Transverse colon (tissue), 4 donors: ENCODE results near the gene ZFAND2A. TPM values are rescaled to one million over a fixed set of nuclear protein-coding genes. Genes with fewer than 3 reads are reported as not detected.

Experiments
- DNase-seq: peaks from one replicate; pipeline ENCODE4 v3.0.0-alpha.2; 2019
- H3K27ac ChIP-seq, 4 donors: fragments of 200-600 bp; sonication (generic); 2 replicates each; pipeline ENCODE4 v1.5.1; 2016 to 2018; ENCODE audit warnings: inconsistent platforms in 4 of 4
- H3K27me3 ChIP-seq: fragments of 200-600 bp; sonication (generic); 2 replicates; pipeline ENCODE4 v1.5.1; 2017; ENCODE audit warnings: inconsistent platforms
- H3K36me3 ChIP-seq, 4 donors: fragments of 200-600 bp; sonication (generic); 2 replicates each; pipeline ENCODE4 v1.5.1; 2017 to 2019; ENCODE audit warnings: inconsistent platforms in 4 of 4
- H3K4me1 ChIP-seq, 4 donors: fragments of 200-600 bp; sonication (generic); 2 replicates each; pipeline ENCODE4 v1.5.1; 2017 to 2020; ENCODE audit warnings: inconsistent platforms in 4 of 4
- H3K4me3 ChIP-seq, 4 donors: fragments of 200-600 bp; sonication (generic); 1 replicate in 1 of 4; 2 replicates in 3 of 4; pipeline versions ENCODE4 v1.5.1 to v1.6.1; 2017 to 2019; ENCODE audit warnings: inconsistent platforms in 4 of 4
- H3K9me3 ChIP-seq, 2 donors: fragments of 200-600 bp; sonication (generic); 2 replicates each; pipeline ENCODE4 v1.5.1; 2017 to 2019; ENCODE audit warnings: inconsistent platforms in 2 of 2
- EP300 ChIP-seq: sonication (generic); formaldehyde crosslinking; IDR thresholded peaks from one replicate; pipeline ENCODE4 v1.6.1; 2017; ENCODE audit warnings: antibody characterized with exemption, low read depth
- POLR2A ChIP-seq: fragments of 450-650 bp; IDR thresholded peaks from one replicate; pipeline ENCODE4 v1.6.1; 2016; ENCODE audit warnings: antibody characterized with exemption, mild to moderate bottlenecking, moderate library complexity
- POLR2AphosphoS5 ChIP-seq, 3 donors: sonication (generic); formaldehyde crosslinking; IDR thresholded peaks; one replicate each; pipeline ENCODE4 v1.6.1; 2016; ENCODE audit warnings: antibody characterized with exemption in 3 of 3
- WGBS, 2 donors: methylation state at CpG; one replicate each; pipeline ENCODE4 v1.1.5; 2018; ENCODE audit warnings: low coverage in 1 of 2; 5-methylcytosine and 5-hydroxymethylcytosine counted together
- in situ Hi-C, 4 donors: fragments of 200-750 bp; cut with MboI; loops; one replicate each; pipeline versions ENCODE4 v1.15.0 to v1.15.1; 2017; ENCODE audit warnings: low sequenced_read_pairs in 3 of 4, low pct_ligation_motif_present in 1 of 4, low pct_unique_long_range_greater_than_20kb in 1 of 4
- intact Hi-C: fragments of 100-400 bp; cut with DNase I; formaldehyde crosslinking; loops from one replicate; pipeline ENCODE4 v1.15.1; 2023; ENCODE audit warnings: low total_unique reads
- total RNA-seq, 4 donors: library from RNA; depleted of rRNA; stranded (reverse); fragments of >200 nt; gene quantifications; one replicate each; pipeline ENCODE4 v1.1.0, GENCODE V29; 2016
- TF ChIP-seq, protein P1 (sequence below), 5 experiments: fragments of 200-600 bp in 3 of 5; fragments of 450-650 bp in 2 of 5; sonication (generic) in 3 of 5; IDR thresholded peaks; 1 replicate in 2 of 5; 2 replicates in 3 of 5; pipeline ENCODE4 v1.5.1; 2016 to 2017; ENCODE audit warnings: antibody characterized with exemption in 5 of 5, inconsistent platforms in 3 of 5, mild to moderate bottlenecking in 2 of 5, moderate library complexity in 1 of 5

The ZFAND2A gene
- total RNA-seq, 4 donors from 2014 or later, result 33.3 to 124 (median 53.1) TPM

- Histone ChIP-seq H3K4me3 (no peak overlapping the region), H3K27ac (no peak overlapping the region), H3K9me3 (no peaks in the 10 kb centered on the region), H3K4me1 (peaks cover 0 to 6% (median 3%) of the 10 kb centered on the region in 4 donors), H3K27me3 (peaks cover 65% of the 10 kb centered on the region), H3K36me3 (no peaks in the 10 kb centered on the region)
- WGBS, 2 donors, result 37% methylated on average over 36 of the region's 36 CpGs; no CpG with 5 or more reads in 1 of the 2 donors
- intact Hi-C loops (no loop called here), in situ Hi-C loops (no loop called here)
- TF ChIP-seq POLR2AphosphoS5 (IDR thresholded peaks at IDR 0.05), result no peak
- TF ChIP-seq, protein P1, sequence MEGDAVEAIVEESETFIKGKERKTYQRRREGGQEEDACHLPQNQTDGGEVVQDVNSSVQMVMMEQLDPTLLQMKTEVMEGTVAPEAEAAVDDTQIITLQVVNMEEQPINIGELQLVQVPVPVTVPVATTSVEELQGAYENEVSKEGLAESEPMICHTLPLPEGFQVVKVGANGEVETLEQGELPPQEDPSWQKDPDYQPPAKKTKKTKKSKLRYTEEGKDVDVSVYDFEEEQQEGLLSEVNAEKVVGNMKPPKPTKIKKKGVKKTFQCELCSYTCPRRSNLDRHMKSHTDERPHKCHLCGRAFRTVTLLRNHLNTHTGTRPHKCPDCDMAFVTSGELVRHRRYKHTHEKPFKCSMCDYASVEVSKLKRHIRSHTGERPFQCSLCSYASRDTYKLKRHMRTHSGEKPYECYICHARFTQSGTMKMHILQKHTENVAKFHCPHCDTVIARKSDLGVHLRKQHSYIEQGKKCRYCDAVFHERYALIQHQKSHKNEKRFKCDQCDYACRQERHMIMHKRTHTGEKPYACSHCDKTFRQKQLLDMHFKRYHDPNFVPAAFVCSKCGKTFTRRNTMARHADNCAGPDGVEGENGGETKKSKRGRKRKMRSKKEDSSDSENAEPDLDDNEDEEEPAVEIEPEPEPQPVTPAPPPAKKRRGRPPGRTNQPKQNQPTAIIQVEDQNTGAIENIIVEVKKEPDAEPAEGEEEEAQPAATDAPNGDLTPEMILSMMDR (IDR thresholded peaks at IDR 0.05), result peak in 4 of 5 experiments; percentile 14 to 52 (median 36)
- peak; percentile 41 for DNase-seq
Measured at GRCh38 chr7:1193593-1194424, 33.8 kb upstream of the ZFAND2A start.

GRCh38 chr7:1192171-1192676 lies 32.2 kb upstream of the ZFAND2A start:
- Histone ChIP-seq H3K36me3 (no peaks in the 10 kb centered on the region), H3K27me3 (peaks cover 68% of the 10 kb centered on the region), H3K27ac (no peak overlapping the region), H3K4me3 (no peak overlapping the region), H3K4me1 (no peaks in the 10 kb centered on the region), H3K9me3 (no peaks in the 10 kb centered on the region)
- TF ChIP-seq, protein P1 (IDR thresholded peaks at IDR 0.05), result no peak
- TF ChIP-seq POLR2AphosphoS5 (IDR thresholded peaks at IDR 0.05), result no peak
- TF ChIP-seq EP300, result no peak
- no peak for DNase-seq
- WGBS, 2 donors, result 45% methylated on average over 15 of the region's 15 CpGs; no CpG with 5 or more reads in 1 of the 2 donors
- intact Hi-C loops (no loop called here), in situ Hi-C loops (no loop called here)

- H3K4me1 ChIP-seq, result no peaks in the 10 kb centered on the region
- H3K9me3 ChIP-seq, result no peaks in the 10 kb centered on the region
- DNase-seq, result no peak
- intact Hi-C loops (no loop called here), in situ Hi-C loops (no loop called here)
- peaks cover 79% of the 10 kb centered on the region for H3K27me3 ChIP-seq
- 74 to 79% methylated on average over 10 of the region's 10 CpGs for WGBS, 2 donors
- H3K36me3 ChIP-seq, result no peaks in the 10 kb centered on the region
- no peak overlapping the region for H3K4me3 ChIP-seq
- no peak for TF ChIP-seq POLR2A
- no peak overlapping the region for H3K27ac ChIP-seq
Measured at GRCh38 chr7:1189986-1190772, 30.2 kb upstream of the ZFAND2A start.

GRCh38 chr7:1188720-1189294 lies 28.8 kb upstream of the ZFAND2A start:
- H3K4me1 ChIP-seq, result no peaks in the 10 kb centered on the region
- H3K27me3 ChIP-seq, result peaks cover 79% of the 10 kb centered on the region
- no peaks in the 10 kb centered on the region for H3K9me3 ChIP-seq
- H3K36me3 ChIP-seq, result no peaks in the 10 kb centered on the region
- H3K4me3 ChIP-seq, result no peak overlapping the region
- DNase-seq, result no peak
- WGBS, 2 donors, result 86% methylated on average over 5 of the region's 6 CpGs; no CpG with 5 or more reads in 1 of the 2 donors
- in situ Hi-C loops, result no loop called here
- intact Hi-C loops, result no loop called here
- no peak overlapping the region for H3K27ac ChIP-seq
- no peak for TF ChIP-seq POLR2A
- no peak for TF ChIP-seq POLR2AphosphoS5 (IDR thresholded peaks at IDR 0.05)
- TF ChIP-seq, protein P1 (IDR thresholded peaks at IDR 0.05), result no peak
- TF ChIP-seq EP300, result no peak
